K562 (cell line): ENCODE data around the gene KCNK7. TPM values are rescaled to one million over a fixed set of nuclear protein-coding genes. Genes with fewer than 3 reads are reported as not detected.

Experiments
- CEBPG ChIP-seq, 3 experiments: fragments of 200-800 bp in 1 of 3; sonication (Bioruptor generic) in 1 of 3; sonication (generic) in 1 of 3; formaldehyde crosslinking in 1 of 3; IDR thresholded peaks in 2 of 3; conservative IDR thresholded peaks in 1 of 3; 2 replicates each; pipeline versions ENCODE4 v1.6.1 to v1.8.0; 2016 to 2022; ENCODE audit warnings: missing compliant biosample characterization in 2 of 3, missing genetic modification characterization in 2 of 3, mild to moderate bottlenecking in 1 of 3, missing genetic modification reagents in 1 of 3
- CHD2 ChIP-seq: IDR thresholded peaks from 2 replicates; pipeline ENCODE4 v1.6.1; 2011; ENCODE audit warnings: low read depth, low read length
- MYNN ChIP-seq, 2 experiments: sonication (generic); formaldehyde crosslinking in 1 of 2; IDR thresholded peaks; 2 replicates each; pipeline versions ENCODE4 v1.5.0 to v1.6.1; 2016 to 2020; ENCODE audit warnings: antibody characterized with exemption in 1 of 2, missing genetic modification reagents in 1 of 2
- POLR2G ChIP-seq: fragments of 200-400 bp; formaldehyde crosslinking; IDR thresholded peaks from 2 replicates; pipeline ENCODE4 v1.6.1; 2017; ENCODE audit warnings: low read depth, mild to moderate bottlenecking, antibody characterized with exemption, low read length, moderate library complexity
- RAD51 ChIP-seq: fragments of 450-650 bp; IDR thresholded peaks from 2 replicates; pipeline ENCODE4 v1.7.1; 2016; ENCODE audit warnings: low read depth, mild to moderate bottlenecking, borderline replicate concordance
- SP2 ChIP-seq: IDR thresholded peaks from 2 replicates; pipeline ENCODE4 v1.6.1; 2011; ENCODE audit warnings: mild to moderate bottlenecking, low read depth, low read length, moderate library complexity; ENCODE audit not compliant: poor library complexity, severe bottlenecking; ENCODE audit errors: extremely low read depth
- YY1 ChIP-seq, 3 experiments: IDR thresholded peaks; 2 replicates each; pipeline ENCODE4 v1.6.1; 2011; ENCODE audit warnings: low read length in 2 of 3, mild to moderate bottlenecking in 2 of 3, moderate library complexity in 2 of 3, borderline replicate concordance in 1 of 3, control low read depth in 1 of 3, low read depth in 1 of 3; ENCODE audit not compliant: insufficient read depth in 3 of 3, insufficient replicate concordance in 2 of 3, control insufficient read depth in 1 of 3, insufficient read length in 1 of 3; ENCODE audit errors: extremely low read depth in 1 of 3
- ZBTB17 ChIP-seq: fragments of 450-650 bp; formaldehyde crosslinking; IDR thresholded peaks from 2 replicates; pipeline ENCODE4 v1.4.0; 2020; ENCODE audit warnings: mild to moderate bottlenecking
- ZFPM2 ChIP-seq: fragments of 250-450 bp; sonication (Bioruptor Pico); IDR thresholded peaks from 2 replicates; pipeline ENCODE4 v1.5.1; 2022; ENCODE audit warnings: mild to moderate bottlenecking
- ZNF143 ChIP-seq: sonication (generic); formaldehyde crosslinking; IDR thresholded peaks from 2 replicates; pipeline ENCODE4 v1.9.0; 2022; ENCODE audit warnings: mild to moderate bottlenecking, missing genetic modification reagents
- polyA plus RNA-seq, 8 experiments: library from polyadenylated mRNA; depleted of rRNA in 4 of 8; stranded (reverse) in 5 of 8; unstranded in 3 of 8; fragments of >200 nt; fragmentation: Nextera tagmentation in 2 of 8; fragmentation: Illumina TruSeq in 1 of 8; extraction: Ambion mirVana in 2 of 8; extraction: Trizol in 1 of 8; gene quantifications; 2 replicates each; pipeline versions ENCODE4 v1.2.1 to v1.2.3, GENCODE V29; 2011 to 2014; ENCODE audit warnings: inconsistent platforms in 1 of 8, missing spikeins in 1 of 8
- total RNA-seq, 7 experiments: library from RNA; depleted of rRNA in 6 of 7; stranded (reverse); fragments of >200 nt in 6 of 7; fragmentation: Illumina TruSeq in 2 of 7; extraction: Trizol in 2 of 7; gene quantifications; 2 replicates each; pipeline versions ENCODE4 v1.2.1 to v1.2.3, GENCODE V29; 2011 to 2021; ENCODE audit warnings: low replicate concordance in 1 of 7
- TF ChIP-seq, protein P1 (sequence below): sonication (generic); formaldehyde crosslinking; IDR thresholded peaks from 2 replicates; pipeline ENCODE4 v1.8.1; 2022; ENCODE audit warnings: missing genetic modification reagents
- TF ChIP-seq, protein P2 (sequence below): IDR thresholded peaks from 2 replicates; pipeline ENCODE4 v1.6.1; 2016; ENCODE audit warnings: missing genetic modification characterization, missing compliant biosample characterization
- TF ChIP-seq, protein P3 (sequence below), 3 experiments: fragments of 200-800 bp in 1 of 3; sonication (Bioruptor generic) in 1 of 3; sonication (generic) in 1 of 3; formaldehyde crosslinking in 1 of 3; IDR thresholded peaks; 2 replicates each; pipeline versions ENCODE4 v1.6.1 to v1.8.0; 2016 to 2022; ENCODE audit warnings: mild to moderate bottlenecking in 2 of 3, missing compliant biosample characterization in 2 of 3, missing genetic modification characterization in 2 of 3, missing genetic modification reagents in 1 of 3
- TF ChIP-seq, protein P4 (sequence below): fragments of 250-450 bp; sonication (Bioruptor Pico); IDR thresholded peaks from 2 replicates; pipeline ENCODE4 v1.5.0; 2021; ENCODE audit warnings: mild to moderate bottlenecking, moderate library complexity
- TF ChIP-seq, protein P5 (sequence below): fragments of 450-650 bp; IDR thresholded peaks from 2 replicates; pipeline ENCODE4 v1.6.1; 2016; ENCODE audit warnings: antibody characterized with exemption

KCNK7 gene
- total and polyA plus RNA-seq, 9 of the 15 experiments (the other 6 are each of a cell fraction or from before 2014, with no cell fraction given) = 0.07 to 0.40 TPM; not detected in 7

DNA sequence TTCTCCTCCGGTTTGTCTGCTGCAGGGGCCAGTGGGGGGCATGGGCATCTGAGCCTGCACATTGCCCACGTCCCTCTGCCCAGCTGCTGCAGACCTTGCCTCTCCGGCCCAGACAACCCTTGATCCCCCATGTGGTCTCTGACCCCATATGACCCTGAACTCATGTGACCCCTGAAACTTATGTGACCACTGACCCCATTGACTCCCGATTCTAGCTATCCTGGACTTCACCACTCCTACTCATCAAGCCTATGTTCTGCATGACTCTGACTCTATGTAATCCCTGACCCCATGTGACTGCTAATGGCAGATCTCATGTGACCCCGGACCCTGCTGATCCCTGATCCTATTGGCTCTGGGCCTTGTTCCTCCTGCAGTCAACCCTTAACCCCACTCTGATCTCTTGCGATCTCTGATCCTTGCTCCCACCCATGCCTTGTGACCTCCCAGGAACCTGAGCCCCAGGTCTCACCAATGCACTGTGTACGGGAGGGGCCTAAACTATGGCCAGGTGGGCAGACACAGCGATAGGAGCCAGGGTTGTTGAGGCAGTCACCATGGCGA is 43.1 kb downstream of the KCNK7 start (continued):
- TF ChIP-seq, protein P1, sequence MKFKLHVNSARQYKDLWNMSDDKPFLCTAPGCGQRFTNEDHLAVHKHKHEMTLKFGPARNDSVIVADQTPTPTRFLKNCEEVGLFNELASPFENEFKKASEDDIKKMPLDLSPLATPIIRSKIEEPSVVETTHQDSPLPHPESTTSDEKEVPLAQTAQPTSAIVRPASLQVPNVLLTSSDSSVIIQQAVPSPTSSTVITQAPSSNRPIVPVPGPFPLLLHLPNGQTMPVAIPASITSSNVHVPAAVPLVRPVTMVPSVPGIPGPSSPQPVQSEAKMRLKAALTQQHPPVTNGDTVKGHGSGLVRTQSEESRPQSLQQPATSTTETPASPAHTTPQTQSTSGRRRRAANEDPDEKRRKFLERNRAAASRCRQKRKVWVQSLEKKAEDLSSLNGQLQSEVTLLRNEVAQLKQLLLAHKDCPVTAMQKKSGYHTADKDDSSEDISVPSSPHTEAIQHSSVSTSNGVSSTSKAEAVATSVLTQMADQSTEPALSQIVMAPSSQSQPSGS (CRISPR knock-in tag) = no peak
- TF ChIP-seq ZNF143 (CRISPR knock-in tag) (no peak; the same call in 1 of the 2 replicates), YY1 (IDR thresholded peaks at IDR 0.05; ENCODE audit: borderline replicate concordance in 1 of 3, control insufficient read depth in 1 of 3, extremely low read depth in 1 of 3, insufficient read depth in 3 of 3, insufficient read length in 1 of 3, insufficient replicate concordance in 2 of 3, low read depth in 1 of 3, low read length in 2 of 3) (peak in 1 of 3 experiments; percentile 12), POLR2G (no peak), CEBPG (CRISPR knock-in tag; IDR thresholded peaks at IDR 0.05) (0 out of 2 replicates have a peak, but pooled peaks have one; percentile 4), CEBPG (tag; conservative IDR thresholded peaks at IDR 0.05 in 1 of 2, IDR thresholded peaks at IDR 0.05 in 1 of 2) (no peak), RAD51 (peak; percentile 52; the same call in 1 of the 2 replicates), SP2 (no peak), ZBTB17 (CRISPR knock-in tag) (no peak), ZFPM2 (CRISPR knock-in tag) (no peak), MYNN (IDR thresholded peaks at IDR 0.05) (no peak), MYNN (CRISPR knock-in tag; IDR thresholded peaks at IDR 0.05) (no peak), CHD2 (no peak)
- TF ChIP-seq, protein P2, sequence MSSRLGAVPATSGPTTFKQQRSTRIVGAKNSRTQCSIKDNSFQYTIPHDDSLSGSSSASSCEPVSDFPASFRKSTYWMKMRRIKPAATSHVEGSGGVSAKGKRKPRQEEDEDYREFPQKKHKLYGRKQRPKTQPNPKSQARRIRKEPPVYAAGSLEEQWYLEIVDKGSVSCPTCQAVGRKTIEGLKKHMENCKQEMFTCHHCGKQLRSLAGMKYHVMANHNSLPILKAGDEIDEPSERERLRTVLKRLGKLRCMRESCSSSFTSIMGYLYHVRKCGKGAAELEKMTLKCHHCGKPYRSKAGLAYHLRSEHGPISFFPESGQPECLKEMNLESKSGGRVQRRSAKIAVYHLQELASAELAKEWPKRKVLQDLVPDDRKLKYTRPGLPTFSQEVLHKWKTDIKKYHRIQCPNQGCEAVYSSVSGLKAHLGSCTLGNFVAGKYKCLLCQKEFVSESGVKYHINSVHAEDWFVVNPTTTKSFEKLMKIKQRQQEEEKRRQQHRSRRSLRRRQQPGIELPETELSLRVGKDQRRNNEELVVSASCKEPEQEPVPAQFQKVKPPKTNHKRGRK (tag) = no peak
- TF ChIP-seq, protein P3, sequence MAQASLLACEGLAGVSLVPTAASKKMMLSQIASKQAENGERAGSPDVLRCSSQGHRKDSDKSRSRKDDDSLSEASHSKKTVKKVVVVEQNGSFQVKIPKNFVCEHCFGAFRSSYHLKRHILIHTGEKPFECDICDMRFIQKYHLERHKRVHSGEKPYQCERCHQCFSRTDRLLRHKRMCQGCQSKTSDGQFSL (CRISPR knock-in tag; IDR thresholded peaks at IDR 0.05) = no peak
- TF ChIP-seq, protein P3 (tag; IDR thresholded peaks at IDR 0.05) = no peak
- TF ChIP-seq, protein P4, sequence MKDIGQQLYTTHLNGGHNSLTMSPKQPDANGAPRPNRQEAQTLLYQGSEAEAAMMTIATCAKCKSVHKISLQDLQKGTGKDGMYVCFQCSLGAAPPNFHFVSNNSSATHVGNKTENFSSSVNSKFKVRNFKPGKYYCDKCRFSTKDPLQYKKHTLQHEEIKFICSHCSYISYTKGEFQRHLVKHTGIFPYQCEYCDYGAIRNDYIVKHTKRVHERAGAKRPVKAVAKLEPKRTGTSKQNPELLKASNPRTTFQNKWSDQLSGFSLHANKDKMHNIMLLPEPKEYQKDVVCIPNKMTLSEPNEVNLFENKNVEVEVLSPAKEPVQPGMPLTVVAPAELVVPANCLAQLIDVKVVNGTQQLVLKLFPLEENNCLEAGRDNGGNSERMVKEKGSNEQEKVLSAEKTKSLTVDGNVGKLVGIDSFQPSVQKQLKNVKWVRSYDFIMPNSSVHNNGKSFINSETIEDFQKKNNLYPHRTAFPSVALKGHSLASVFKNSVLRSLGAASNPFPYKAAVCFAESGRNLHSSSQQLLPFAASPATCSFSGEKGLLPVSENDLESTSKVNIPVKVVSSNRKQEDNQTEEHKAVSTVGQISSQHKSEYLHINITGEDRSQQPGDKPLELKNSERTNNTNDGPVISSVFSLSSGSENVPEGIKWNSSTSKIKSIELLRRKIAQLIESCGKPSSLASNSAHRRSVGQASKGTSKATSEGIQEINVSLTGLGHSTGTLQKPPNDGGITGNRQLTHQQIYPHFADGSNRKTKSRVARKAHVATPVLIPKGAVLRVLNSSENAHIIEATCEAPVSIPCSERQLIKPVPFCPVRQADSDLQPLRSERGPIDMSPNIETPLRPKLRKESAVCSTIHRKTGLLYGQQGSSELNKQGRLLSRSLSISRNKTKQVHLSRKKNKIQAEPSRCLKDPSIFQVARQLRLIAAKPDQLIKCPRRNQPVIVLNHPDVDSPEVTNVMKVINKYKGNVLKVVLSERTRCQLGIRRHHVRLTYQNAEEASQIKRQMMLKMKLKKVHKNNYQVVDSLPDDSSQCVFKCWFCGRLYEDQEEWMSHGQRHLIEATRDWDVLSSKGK (CRISPR knock-in tag) = no peak
- TF ChIP-seq, protein P5, sequence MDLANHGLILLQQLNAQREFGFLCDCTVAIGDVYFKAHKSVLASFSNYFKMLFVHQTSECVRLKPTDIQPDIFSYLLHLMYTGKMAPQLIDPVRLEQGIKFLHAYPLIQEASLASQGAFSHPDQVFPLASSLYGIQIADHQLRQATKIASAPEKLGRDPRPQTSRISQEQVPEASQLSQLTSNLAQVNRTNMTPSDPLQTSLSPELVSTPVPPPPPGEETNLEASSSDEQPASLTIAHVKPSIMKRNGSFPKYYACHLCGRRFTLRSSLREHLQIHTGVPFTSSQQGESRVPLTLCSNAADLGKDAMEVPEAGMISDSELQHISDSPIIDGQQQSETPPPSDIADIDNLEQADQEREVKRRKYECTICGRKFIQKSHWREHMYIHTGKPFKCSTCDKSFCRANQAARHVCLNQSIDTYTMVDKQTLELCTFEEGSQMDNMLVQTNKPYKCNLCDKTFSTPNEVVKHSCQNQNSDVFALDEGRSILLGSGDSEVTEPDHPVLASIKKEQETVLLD = no peak
